HG02870 (cell line): Measurements from ENCODE around the gene NUMBL.

Experiments used
- ATAC-seq: cut with Tn5 transposase; IDR thresholded peaks from one replicate; pipeline ENCODE4 v1.9.1; 2021; ENCODE audit warnings: mild to moderate bottlenecking, moderate library complexity; ENCODE audit not compliant: unreplicated experiment

Gene NUMBL

DNA sequence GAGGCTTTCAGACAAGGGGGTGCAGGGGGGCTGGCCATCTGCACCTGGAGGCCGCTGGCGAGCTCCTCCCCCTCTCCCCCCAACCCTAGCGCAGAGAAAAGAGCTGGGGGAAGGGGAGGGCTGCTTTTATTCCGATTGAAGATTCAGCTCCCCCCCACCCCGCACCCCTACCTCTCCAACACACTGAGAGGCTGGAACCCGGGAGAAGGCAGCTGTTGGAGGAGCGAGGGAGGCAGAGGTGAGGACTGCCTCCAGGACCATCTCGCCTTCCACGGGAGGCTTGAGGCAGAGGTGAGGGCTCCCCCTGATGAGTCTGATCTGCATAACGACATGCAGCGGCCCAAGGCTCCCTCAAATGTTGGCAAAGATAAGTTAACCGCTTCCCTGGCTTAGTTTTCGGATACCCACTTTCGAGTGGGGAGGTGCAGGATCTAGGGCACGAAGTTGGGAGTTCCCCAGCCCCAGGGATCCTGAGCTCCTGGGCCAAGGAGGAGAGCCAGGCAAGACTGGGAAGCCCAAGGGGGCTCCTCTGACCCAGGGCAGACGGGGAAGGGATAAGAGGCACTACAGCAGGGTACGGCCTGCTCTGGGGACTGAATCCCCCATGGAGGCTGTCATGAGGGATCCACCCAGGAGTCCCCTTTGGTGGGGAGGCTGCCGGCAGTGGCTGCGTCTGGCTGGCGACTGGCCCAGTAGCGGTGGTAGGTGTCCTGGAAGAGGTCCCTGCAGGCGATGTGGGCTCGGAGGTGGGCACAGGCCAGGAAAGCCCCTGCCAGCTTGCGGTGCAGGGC lies 1.2 kb upstream of the NUMBL start:
- ATAC-seq: no peak

DNA sequence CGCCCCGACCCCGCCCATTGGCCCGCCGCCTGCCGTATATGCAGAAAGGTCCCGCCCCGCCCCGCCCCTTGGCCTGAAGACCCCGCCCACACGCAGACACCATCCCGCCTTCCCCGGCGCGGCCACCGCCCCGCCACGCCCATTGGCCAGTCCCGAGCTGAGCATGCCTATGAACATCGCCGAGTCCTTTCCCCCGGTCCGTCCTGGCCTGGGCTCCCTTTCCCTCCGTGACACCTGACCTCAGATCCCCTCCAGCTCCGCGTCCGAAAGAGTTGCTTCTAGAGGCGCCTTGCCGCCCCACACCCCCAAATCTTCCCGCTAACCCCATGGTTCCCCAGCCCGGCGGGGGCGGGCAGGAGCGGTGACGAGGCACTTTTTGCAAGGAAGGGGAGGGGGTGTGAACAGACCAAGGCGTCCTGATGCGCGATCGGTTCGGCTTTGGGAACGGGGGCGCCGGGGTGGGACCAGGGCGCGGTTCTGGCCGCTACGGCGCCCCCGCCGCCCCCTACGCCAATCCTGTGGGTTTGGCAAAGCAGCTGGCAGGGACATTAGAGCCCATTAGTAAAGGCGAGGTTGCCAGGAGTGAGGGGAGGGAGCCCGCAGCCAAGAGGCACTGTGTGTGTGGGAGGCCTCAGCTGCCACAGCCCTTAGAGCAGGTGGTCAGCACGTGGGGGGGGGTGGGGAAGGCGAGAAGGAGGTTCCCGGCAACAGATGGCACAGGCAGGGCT lies 406 bp upstream of the NUMBL start:
- ATAC-seq: peak; percentile 38

DNA sequence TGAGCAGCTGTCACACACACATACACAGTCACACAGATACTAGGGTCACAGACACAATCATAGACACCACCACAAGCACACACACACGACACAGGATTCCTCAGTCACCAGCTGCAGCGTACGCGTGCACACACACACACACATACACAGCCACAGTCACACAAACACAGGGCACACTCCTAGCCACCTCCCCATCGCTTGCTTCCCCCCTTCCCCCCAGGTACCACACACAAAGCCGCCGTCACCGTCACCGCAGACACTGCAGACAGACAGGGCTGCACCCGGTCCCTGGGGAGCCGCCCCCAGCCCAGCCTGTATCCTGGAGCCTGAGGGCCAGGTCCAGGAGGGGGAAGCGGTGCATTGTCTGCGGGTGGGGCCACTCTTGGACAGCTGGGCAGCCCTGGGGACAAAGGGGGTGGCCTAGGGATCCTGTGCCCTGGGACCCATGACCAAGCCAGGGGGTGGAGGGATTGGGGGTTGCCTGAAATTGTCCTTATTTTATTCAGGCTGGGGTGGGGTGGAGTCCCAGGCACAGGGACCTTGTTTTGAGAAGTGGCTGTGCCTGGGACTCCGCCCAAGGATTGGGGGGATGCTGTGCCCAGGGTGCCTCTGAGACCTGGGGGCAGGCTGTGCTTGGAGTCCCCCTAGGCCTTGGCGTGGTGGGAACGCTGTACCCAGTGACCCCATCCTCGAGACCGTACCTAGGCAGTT lies 957 bp downstream of the NUMBL start:
- no peak for ATAC-seq

DNA sequence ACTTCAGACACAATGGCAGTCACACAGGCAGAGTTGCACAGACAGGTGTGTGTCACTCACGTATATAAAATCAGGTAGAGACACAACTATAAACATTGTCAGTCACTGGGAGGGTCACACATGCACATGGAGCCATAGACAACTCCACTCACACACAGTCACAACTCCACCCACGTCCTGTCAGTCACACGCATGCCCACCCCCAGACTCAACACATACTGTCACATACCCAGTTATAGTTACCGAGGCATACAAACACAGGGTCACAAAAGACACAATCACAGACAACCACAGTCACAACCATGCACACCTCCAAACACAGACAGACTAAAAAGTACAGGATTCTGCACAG lies 1.5 kb downstream of the NUMBL start:
- ATAC-seq: no peak

DNA sequence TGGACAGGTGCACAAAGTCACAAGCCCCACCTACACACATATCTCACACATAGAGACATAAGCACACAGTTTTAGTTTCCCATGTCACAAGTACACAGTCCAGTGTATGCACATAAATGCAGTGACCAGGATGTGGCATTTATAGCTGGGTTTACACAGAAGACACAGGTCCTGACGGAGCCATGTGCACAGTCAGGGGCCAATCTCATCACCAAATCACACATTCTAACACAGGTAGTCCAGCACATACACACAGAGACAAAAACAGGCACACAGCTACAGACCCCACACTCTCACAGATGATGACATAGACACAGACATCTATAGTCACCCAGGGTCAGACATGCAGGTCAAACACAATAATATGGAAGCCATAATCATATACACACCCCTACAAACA lies 2.1 kb downstream of the NUMBL start:
- ATAC-seq: no peak

DNA sequence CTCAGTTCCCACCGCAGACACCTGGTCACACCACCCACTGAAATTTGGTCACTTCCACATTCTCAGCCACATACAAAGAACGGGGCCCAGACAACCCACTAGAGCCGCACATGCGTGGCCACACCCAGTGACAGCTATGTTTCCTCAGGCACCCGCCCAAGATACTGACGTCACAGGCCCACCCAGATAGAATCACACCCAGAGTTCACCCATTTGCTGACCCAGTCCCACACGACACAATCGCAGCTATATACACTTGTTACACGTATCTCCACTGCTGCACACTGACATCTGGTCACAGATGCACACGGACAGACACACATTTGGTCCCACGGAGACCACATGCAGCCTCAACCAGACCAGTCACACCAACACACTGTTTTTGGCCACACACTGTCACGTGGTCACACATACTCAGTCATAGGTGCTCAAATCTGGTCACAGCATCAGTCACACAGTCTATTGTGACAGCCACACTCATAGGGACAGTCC lies 2.9 kb downstream of the NUMBL start:
- ATAC-seq: peak; percentile 36

DNA sequence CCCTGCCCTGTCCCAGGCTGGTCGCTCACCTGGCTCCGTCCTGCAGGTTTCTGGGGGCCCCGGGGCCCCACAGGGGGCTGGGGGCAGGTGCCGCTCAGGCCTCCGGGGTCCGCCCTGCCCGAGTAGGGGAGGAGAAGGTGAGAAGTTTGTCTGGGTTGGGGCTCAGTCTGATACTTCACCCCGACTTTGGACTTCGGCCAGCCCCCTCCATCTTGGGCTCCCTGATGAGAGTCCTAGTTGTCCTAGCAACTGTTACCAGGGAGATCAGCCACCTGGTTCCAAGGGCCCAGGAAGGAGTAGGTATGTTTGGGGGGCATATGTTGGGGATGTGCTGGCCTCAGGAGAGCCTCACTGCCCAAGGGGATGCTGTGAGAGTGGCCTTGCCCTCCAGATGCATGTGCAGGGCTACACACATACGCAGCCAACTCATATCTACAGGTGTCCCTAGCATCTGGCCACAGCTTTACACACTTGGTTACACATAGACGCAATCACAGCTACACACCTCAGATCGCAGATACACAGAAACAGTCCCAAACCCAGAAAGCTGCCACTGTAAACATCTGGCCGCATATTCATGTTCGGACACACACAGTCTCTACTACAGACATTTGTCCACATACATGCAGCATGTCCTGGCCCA lies 3.4 kb downstream of the NUMBL start:
- ATAC-seq: no peak

DNA sequence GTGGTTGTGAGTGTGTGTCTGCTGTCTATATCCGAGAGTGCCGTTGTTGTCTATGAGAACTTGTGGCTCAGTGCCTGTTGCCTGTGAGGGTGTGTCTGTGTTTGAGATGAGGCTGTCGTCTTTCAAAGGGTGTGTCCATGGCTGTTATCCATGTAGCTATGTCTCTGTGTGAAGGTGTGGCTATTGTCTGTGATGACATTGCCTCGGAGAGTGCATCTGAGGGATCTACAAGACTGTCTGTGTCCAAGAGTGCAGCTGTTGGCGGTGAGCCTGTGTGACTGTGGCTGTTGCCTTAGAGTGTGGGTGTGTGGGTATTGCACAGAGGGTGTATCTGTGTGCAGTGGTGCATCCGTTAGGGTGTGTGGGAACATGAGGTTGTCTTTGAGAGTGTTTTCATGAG lies 4.9 kb downstream of the NUMBL start:
- ATAC-seq: no peak

DNA sequence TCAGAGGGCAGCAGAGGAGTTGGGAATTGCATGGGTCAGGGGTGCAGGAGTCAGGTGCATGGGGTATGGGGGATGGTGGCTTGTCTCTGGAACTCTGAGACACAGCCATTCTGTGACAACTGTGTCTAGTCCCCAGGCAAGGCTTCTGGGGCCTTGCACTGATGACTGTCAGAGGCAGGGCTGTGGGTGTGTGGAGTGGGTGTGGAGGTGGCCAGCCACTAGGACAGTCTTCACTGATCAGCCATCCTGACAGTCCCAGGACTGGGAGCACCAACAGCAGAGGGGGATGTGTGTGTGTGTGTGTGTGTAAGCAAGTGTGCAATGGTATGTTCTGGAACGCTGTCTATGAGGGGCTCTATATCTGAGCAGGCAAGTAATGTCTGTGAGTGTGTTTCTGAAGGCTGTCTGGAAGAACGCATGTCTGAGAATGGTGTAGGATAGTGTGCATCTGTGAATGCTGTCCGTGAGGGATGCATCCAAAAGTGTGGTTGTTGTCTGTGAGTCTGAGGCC lies 5.4 kb downstream of the NUMBL start:
- no peak for ATAC-seq

DNA sequence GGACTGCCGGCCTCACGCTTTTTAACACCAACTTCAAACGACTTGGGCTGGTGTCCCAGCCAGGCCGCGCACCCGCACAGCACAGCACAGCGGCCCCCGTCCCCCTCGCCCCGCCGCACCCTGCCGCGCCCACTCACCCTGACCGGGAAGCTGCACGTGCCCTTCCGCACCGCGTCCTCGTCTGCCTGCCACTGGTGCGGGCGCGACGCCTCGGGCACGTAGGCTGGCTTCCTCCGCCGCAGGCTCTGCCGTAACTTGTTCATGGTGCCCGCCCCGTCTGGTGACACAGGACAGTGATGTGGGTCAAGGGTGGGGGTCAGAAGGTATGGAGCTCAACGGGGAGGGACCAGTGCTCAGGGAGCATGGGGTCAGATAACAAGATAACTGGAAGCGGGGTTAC lies 6.2 kb downstream of the NUMBL start:
- no peak for ATAC-seq

DNA sequence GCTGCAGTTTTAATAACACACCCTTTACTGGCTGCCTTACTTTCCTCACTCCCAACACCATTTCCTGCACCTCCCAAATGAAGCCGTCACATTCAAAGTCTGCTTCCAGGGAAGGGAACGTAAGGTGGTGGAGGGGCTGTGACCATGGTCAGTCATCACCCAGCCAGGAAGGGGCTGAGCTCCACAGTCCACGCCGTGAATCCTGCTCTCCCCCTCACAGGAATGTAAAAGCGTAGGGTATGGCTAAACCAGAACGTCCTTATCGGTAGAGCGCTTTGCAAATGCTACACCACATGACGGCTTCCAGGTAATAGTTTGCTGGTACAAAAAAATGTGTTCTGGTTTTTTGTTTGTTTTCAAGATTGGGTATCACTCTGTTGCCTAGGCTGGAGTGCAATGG lies 7.0 kb downstream of the NUMBL start:
- no peak for ATAC-seq

DNA sequence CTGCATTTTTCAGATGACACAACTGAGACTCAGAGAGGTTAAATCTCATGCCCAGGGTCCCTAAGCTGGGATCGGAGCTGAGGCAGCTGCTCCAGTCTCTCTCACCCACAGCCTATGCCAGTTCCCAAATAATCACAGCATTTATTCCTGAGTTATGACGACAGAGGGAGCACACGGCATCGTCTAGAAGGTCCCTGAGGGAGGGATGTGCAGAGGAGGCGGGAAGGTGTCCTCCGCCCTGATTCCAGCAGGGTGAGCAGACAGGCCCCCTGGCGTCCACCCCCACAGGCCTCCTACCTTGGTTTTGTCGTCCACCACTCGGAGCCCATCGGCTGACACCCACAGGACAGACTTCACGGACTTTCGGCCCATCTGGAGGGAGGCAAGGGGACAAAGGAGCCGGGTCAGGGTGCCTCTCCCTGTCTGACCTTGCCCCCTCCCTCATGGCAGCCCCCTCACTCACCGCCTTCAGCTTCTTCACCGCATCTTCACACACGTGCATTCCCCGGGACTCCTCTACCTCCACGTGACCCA lies 8.0 kb downstream of the NUMBL start:
- ATAC-seq: no peak

DNA sequence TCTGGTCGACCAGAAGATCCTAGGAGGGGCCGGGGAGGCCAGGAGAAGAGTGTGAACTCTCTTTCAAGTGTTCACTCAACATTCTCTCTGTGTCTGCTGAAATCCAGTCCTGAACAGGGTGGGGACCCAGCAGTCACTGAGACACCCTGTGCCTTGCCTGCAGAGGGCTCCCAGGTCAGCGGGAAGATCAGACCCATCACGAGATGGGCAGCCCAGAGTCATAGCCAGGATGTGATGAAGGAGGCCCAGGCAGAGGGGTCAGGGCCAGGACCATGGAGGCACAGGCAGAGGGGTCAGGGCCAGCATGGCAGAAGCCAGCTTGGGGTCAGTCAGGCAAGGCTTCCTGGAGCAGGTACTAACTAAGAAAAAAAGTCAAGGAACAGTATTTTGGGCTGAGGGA lies 9.4 kb downstream of the NUMBL start:
- ATAC-seq: no peak

DNA sequence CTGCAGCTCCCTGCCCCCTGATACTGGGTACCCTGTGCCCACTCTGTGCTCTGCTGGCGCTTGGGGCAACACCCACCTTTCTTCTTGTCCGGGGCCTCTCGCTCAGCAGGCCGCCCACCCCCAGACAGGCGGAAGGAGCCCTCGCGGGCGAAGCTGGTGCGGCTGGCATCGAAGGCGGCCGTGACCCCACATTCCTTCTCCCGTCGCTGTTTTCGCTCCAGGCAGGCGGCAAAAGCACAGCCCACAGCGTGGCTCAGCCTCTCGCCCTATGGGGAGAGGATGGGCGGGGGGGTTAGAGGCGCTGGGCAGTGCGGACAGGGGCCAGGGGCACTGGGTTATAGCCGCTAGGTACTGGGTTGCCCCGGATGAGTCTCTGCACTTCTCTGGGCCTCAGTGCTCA lies 13.3 kb downstream of the NUMBL start:
- no peak for ATAC-seq

DNA sequence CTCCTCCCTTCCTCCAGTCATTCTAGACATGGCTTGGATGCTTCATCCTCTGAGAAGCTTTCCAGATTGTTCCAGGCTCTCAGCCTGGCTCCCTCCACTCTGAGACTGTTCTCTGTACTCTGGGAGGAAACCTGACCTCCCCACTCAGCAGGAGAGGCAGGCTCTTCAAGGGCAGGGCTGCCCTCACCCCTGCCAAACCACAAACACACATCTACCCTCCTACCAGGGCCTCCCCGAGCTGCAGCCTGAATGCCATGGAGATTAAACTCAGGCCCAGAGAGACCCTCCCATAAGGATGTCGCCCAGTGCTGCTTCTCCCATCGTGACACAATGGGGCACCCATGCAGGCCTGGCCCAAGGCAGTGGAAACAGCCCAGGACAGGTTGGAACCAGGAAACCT lies 16.2 kb downstream of the NUMBL start:
- no peak for ATAC-seq

DNA sequence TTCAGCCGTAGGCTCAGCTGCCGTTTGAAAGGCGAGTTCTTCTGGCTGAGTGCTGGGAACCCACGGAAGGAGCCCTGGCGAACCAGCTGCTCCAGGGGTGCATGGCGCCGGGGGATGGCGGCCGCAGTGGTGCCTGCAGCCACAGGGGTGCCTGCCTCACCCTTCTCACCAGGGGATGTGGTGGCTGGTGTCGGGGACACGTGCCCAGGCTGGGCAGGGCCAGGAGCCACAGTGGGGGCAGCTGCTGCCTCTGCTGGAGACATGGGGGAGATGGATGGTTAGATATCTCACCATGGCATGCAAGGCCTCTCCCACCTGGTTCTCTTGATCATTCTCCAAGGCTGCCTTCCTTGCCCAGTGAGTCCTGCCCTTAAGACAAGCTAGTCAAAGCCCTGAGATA lies 17.1 kb downstream of the NUMBL start:
- ATAC-seq: no peak

DNA sequence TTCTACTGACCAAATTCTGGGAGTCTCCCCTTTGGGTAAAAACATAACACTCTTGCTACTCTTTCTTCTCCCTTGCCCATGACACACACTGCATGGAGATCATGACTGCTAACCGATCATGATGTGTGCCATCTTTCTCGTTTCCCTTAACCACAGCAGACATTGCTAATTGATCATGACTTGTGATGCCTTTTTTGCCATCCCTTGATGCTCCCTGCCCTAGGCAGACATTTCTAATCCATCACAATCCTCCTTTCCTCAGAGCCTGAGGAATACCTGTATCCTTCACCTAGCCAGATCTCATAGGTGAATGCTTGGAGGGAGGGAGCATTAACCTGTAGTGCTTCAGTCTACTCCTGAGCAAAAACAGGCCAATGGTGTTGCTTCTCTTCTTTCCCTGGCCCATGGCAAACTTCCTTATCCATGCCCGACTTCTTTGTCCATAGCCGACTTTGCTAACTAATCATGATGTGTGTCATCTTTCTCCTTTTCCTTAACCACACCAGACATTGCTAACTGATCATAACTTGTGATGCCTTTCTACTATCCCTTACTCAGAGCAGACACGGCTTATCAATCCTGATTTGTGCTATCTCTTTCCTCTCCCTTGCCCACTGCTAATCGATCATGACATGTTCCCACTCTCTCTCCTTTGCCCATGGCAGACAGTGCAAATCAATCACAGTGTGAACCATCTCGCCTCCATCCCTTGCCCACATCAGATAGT lies 17.7 kb downstream of the NUMBL start:
- no peak for ATAC-seq

DNA sequence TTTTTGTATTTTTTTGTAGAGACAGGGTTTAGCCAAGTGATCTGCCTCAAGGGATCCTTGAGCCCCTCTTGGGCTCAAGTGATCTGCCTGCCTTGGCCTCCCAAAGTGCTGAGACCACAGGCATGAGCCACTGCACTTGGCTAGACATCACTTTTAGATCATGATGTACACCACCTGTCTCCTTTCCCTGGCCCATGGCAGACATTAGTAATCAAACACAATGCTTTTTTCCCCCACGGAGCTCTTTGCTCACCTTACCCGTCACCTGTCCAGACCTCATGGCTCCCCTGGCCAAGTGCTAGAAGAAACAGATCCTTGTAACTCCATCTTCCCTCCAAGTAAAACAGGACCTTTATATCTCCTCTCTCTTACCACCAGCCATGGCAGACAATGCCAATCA lies 18.4 kb downstream of the NUMBL start:
- ATAC-seq: no peak

DNA sequence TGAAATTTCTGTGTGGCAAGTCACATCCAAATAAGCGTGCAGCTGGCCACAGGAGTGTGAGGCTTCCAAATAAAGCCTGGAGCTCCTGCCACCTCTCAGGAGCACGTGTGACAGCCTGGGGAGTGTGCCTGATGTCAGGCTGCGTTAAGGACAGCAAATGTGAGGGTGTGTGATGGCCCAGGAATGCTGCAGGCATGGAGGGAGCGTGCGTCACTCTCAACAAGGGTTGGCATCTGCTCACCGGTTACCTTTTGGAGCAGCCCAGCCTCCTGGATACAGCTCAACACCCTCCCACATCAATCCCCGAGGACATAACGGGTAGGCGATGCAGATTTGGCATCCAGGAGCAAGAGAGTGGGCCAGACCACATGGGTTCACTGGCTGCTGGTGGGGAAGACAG lies 19.0 kb downstream of the NUMBL start:
- ATAC-seq: no peak

DNA sequence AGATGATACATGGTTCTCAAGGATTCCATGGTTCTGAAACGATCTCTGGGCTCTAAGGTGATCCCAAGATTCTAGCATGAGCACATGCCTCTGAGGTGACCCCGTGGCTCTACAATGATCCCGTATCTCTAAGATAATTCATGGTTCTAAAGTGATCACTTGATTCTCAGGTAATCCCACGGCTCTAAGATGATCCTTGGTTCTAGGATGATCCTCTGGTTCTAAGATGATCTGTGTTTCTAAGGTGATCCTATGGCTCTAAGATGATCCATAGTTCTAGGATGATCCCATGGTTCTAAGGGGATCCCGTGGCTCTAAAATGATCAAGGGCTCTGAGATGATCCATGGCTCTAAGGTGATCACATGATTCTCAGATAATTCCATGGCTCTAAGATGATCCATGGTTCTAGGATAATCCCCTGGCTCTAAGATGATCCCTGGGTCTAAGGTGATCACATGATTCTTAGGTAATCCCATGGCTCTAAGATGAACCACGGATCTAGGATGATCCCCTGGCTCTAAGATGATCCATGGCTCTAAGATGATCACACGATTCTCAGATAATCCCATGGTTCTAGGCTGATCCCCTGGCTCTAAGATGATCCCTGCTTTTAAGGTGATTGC lies 21.3 kb downstream of the NUMBL start:
- ATAC-seq: no peak
